K562 (cell line): ENCODE data around the gene ZNF891. TPM values are rescaled to one million over a fixed set of nuclear protein-coding genes. Genes with fewer than 3 reads are reported as not detected.
A peak's percentile ranks its signal among the peaks of the same experiment; 100 is the strongest.

ENCODE experiments used
- BMI1 ChIP-seq: fragments of 150-350 bp; IDR thresholded peaks from 2 replicates; pipeline ENCODE4 v1.6.1; 2014; ENCODE audit warnings: low read length
- CEBPZ ChIP-seq: fragments of 150-350 bp; IDR thresholded peaks from 2 replicates; pipeline ENCODE4 v1.6.1; 2014; ENCODE audit warnings: low read depth, mild to moderate bottlenecking, low read length, borderline replicate concordance
- E4F1 ChIP-seq: fragments of 250-450 bp; sonication (Bioruptor Pico); IDR thresholded peaks from 2 replicates; pipeline ENCODE4 v1.5.0; 2021; ENCODE audit warnings: mild to moderate bottlenecking, borderline replicate concordance
- EP300 ChIP-seq: IDR thresholded peaks from 2 replicates; pipeline ENCODE4 v1.6.1; 2012; ENCODE audit warnings: low read length, improper control_type of control experiment
- HDAC8 ChIP-seq: fragments of 450-650 bp; IDR thresholded peaks from 2 replicates; pipeline ENCODE4 v1.6.1; 2016; ENCODE audit warnings: mild to moderate bottlenecking, missing genetic modification characterization, moderate library complexity, missing compliant biosample characterization
- HMG20B ChIP-seq: fragments of 250-450 bp; sonication (Bioruptor Pico); IDR thresholded peaks from 2 replicates; pipeline ENCODE4 v1.5.0; 2021; ENCODE audit warnings: mild to moderate bottlenecking
- ILF3 ChIP-seq: fragments of 450-650 bp; IDR thresholded peaks from 2 replicates; pipeline ENCODE4 v1.6.1; 2018; ENCODE audit warnings: antibody characterized with exemption, mild to moderate bottlenecking, moderate library complexity, borderline replicate concordance
- LCOR ChIP-seq: sonication (generic); formaldehyde crosslinking; IDR thresholded peaks from 2 replicates; pipeline ENCODE4 v1.8.0; 2022; ENCODE audit warnings: mild to moderate bottlenecking, missing genetic modification reagents
- MAX ChIP-seq: sonication (generic); formaldehyde crosslinking; IDR thresholded peaks from 2 replicates; pipeline ENCODE4 v1.9.0; 2022; ENCODE audit warnings: mild to moderate bottlenecking, missing genetic modification reagents
- MTA3 ChIP-seq: fragments of 450-650 bp; formaldehyde crosslinking; IDR thresholded peaks from 2 replicates; pipeline ENCODE4 v1.6.1; 2017; ENCODE audit warnings: mild to moderate bottlenecking, borderline replicate concordance
- TEAD2 ChIP-seq: fragments of 450-650 bp; IDR thresholded peaks from 2 replicates; pipeline ENCODE4 v1.6.1; 2016; ENCODE audit warnings: missing genetic modification characterization, control low read depth, missing compliant biosample characterization
- TRIM24 ChIP-seq, 2 experiments: fragments of 450-650 bp; IDR thresholded peaks; 2 replicates each; pipeline ENCODE4 v1.6.1; 2016
- U2AF1 ChIP-seq: fragments of 200-400 bp; formaldehyde crosslinking; optimal IDR thresholded peaks from 2 replicates; pipeline ENCODE3; 2017; ENCODE audit warnings: mild to moderate bottlenecking, low read depth, low read length, moderate library complexity
- XRCC5 ChIP-seq: fragments of 200-400 bp; formaldehyde crosslinking; IDR thresholded peaks from 2 replicates; pipeline ENCODE4 v1.6.1; 2017; ENCODE audit warnings: low read depth, mild to moderate bottlenecking, low read length
- ZBTB11 ChIP-seq, 3 experiments: fragments of 200-800 bp in 1 of 3; fragments of 250-450 bp in 1 of 3; fragments of 450-650 bp in 1 of 3; sonication (Bioruptor Pico) in 1 of 3; sonication (Bioruptor generic) in 1 of 3; formaldehyde crosslinking in 1 of 3; IDR thresholded peaks; 2 replicates each; pipeline versions ENCODE4 v1.6.1 to v1.8.0; 2016 to 2022; ENCODE audit warnings: mild to moderate bottlenecking in 2 of 3, missing genetic modification characterization in 2 of 3, missing compliant biosample characterization in 1 of 3, moderate library complexity in 1 of 3
- ZNF146 ChIP-seq: IDR thresholded peaks from one replicate; pipeline ENCODE4 v1.6.1; 2018; ENCODE audit warnings: missing compliant biosample characterization; ENCODE audit not compliant: unreplicated experiment
- ZNF24 ChIP-seq: fragments of 450-650 bp; IDR thresholded peaks from 2 replicates; pipeline ENCODE4 v1.6.1; 2016
- ZNF583 ChIP-seq: fragments of 250-450 bp; sonication (Bioruptor Pico); IDR thresholded peaks from 2 replicates; pipeline ENCODE4 v1.4.0; 2020
- ZNF586 ChIP-seq: fragments of 450-650 bp; formaldehyde crosslinking; conservative IDR thresholded peaks from 2 replicates; pipeline ENCODE4 v1.4.0; 2020; ENCODE audit warnings: mild to moderate bottlenecking, moderate library complexity
- ZNF644 ChIP-seq: fragments of 200-800 bp; sonication (Bioruptor generic); IDR thresholded peaks from 2 replicates; pipeline ENCODE4 v1.6.1; 2016; ENCODE audit warnings: low read depth, missing genetic modification characterization, missing compliant biosample characterization
- ZNF76 ChIP-seq: fragments of 250-450 bp; sonication (Bioruptor Pico); IDR thresholded peaks from 2 replicates; pipeline ENCODE4 v1.4.0; 2020; ENCODE audit warnings: mild to moderate bottlenecking, moderate library complexity, borderline replicate concordance
- polyA plus RNA-seq, 8 experiments: library from polyadenylated mRNA; depleted of rRNA in 4 of 8; stranded (reverse) in 5 of 8; unstranded in 3 of 8; fragments of >200 nt; fragmentation: Nextera tagmentation in 2 of 8; fragmentation: Illumina TruSeq in 1 of 8; extraction: Ambion mirVana in 2 of 8; extraction: Trizol in 1 of 8; gene quantifications; 2 replicates each; pipeline versions ENCODE4 v1.2.1 to v1.2.3, GENCODE V29; 2011 to 2014; ENCODE audit warnings: inconsistent platforms in 1 of 8, missing spikeins in 1 of 8
- total RNA-seq, 7 experiments: library from RNA; depleted of rRNA in 6 of 7; stranded (reverse); fragments of >200 nt in 6 of 7; fragmentation: Illumina TruSeq in 2 of 7; extraction: Trizol in 2 of 7; gene quantifications; 2 replicates each; pipeline versions ENCODE4 v1.2.1 to v1.2.3, GENCODE V29; 2011 to 2021; ENCODE audit warnings: low replicate concordance in 1 of 7

The ZNF891 gene
- total and polyA plus RNA-seq, 9 of the 15 experiments (the other 6 are each of a cell fraction or from before 2014, with no cell fraction given): 0.41 to 2.0 (median 1.3) TPM

GRCh38 chr12:133080026-133080367 is 50.1 kb downstream of the ZNF891 start (continued):
- TF ChIP-seq CEBPZ (no peak), ZNF24 (no peak), U2AF1 (no peak), TRIM24 (IDR thresholded peaks at IDR 0.05) (no peak), MAX (no peak), BMI1 (no peak), EP300 (no peak), LCOR (CRISPR knock-in tag) (peak; percentile 81), ZNF644 (tag) (peak; percentile 75; the same call in 1 of the 2 replicates), XRCC5 (0 out of 2 replicates have a peak, but pooled peaks have one; percentile 12), ZBTB11 (CRISPR knock-in tag; IDR thresholded peaks at IDR 0.05) (peak in 2 of 3 experiments; percentile 51 to 93; a peak in 3 of 6 replicates), MTA3 (no peak), ZNF586 (CRISPR knock-in tag) (no peak), ZNF146 (CRISPR knock-in tag) (no peak), ILF3 (no peak), ZNF583 (no peak), HMG20B (CRISPR knock-in tag) (no peak), ZNF76 (CRISPR knock-in tag) (no peak), E4F1 (no peak), HDAC8 (tag) (no peak), TEAD2 (tag) (no peak)
